HepG2 (cell line): ENCODE measurements around the gene CYSRT1. TPM values are rescaled to one million over a fixed set of nuclear protein-coding genes. Genes with fewer than 3 reads are reported as not detected.
A peak's percentile ranks its signal among the peaks of the same experiment; 100 is the strongest.

ENCODE experiments used
- ATAC-seq: fragments of 200-7000 bp; cut with Tn5 transposase; 3 replicates; pipeline ENCODE4 v1.9.1; 2020; ENCODE audit warnings: mild to moderate bottlenecking, moderate library complexity
- BruUV-seq: library from RNA; stranded (reverse); fragments of 400-500 nt; replicated peaks from 2 replicates; lab custom pipeline; 2021; lab: Mats Ljungman, UMichigan
- CTCF ChIA-PET: fragments of 300-600 bp; formaldehyde crosslinking; extraction: SDS; loops from one replicate; lab custom pipeline; 2021; ENCODE audit warnings: low total read pairs, inconsistent platforms, low intra/inter-chr PET ratio; lab: Yijun Ruan, JAX
- POLR2A ChIA-PET: fragments of 350-600 bp; sonication (Branson Sonifier 250); formaldehyde crosslinking; loops from one replicate; lab custom pipeline; 2020; ENCODE audit warnings: antibody characterized with exemption, inconsistent platforms; lab: Yijun Ruan, JAX
- DNase-seq: peaks from one replicate; pipeline ENCODE4 v3.0.0-alpha.2; 2015; ENCODE audit warnings: low spot score
- FAIRE-seq: peaks from 3 replicates; lab custom pipeline; 2011; peaks lifted over from hg19 to GRCh38; lab: Jason Lieb, UNC
- H2AFZ ChIP-seq: one replicate; pipeline ENCODE4 v1.6.1; 2011; ENCODE audit warnings: low read length, inconsistent platforms
- H3K27ac ChIP-seq: fragments of 300-600 bp; 3 replicates; pipeline ENCODE4 v1.8.0; 2011; ENCODE audit warnings: mixed run types, mild to moderate bottlenecking, mixed read lengths, low read length, inconsistent platforms; ENCODE audit not compliant: insufficient read depth; ENCODE audit errors: extremely low read length
- H3K27me3 ChIP-seq, 2 experiments: fragments of 200-600 bp in 1 of 2; 2 replicates in 1 of 2; 3 replicates in 1 of 2; pipeline versions ENCODE4 v1.6.0 to v1.8.0; 2011; ENCODE audit warnings: low read length in 2 of 2, mild to moderate bottlenecking in 2 of 2, moderate library complexity in 2 of 2, inconsistent platforms in 1 of 2; ENCODE audit not compliant: insufficient read depth in 2 of 2, control insufficient read depth in 1 of 2
- H3K36me3 ChIP-seq, 2 experiments: fragments of 200-600 bp in 1 of 2; replicated peaks in 1 of 2; 2 replicates in 1 of 2; 3 replicates in 1 of 2; pipeline versions ENCODE4 v1.5.1 to v1.8.0; 2011; ENCODE audit warnings: low read length in 2 of 2, inconsistent platforms in 1 of 2; ENCODE audit not compliant: insufficient read depth in 2 of 2, control insufficient read depth in 1 of 2
- H3K4me1 ChIP-seq: 2 replicates; pipeline ENCODE4 v1.5.1; 2012; ENCODE audit warnings: low read length, inconsistent platforms; ENCODE audit not compliant: insufficient read depth
- H3K4me2 ChIP-seq: 2 replicates; pipeline ENCODE4 v1.6.0; 2011; ENCODE audit warnings: low read depth, low read length, inconsistent platforms
- H3K4me3 ChIP-seq, 3 experiments: fragments of 200-600 bp in 1 of 3; sonication (generic), shearing (Covaris generic) in 1 of 3; replicated peaks in 1 of 3; 2 replicates each; pipeline ENCODE4 v1.5.1; 2011 to 2016; ENCODE audit warnings: low read length in 3 of 3, inconsistent platforms in 2 of 3, low read depth in 2 of 3, mild to moderate bottlenecking in 2 of 3, control low read depth in 1 of 3, mixed read lengths in 1 of 3; ENCODE audit not compliant: insufficient read depth in 1 of 3
- H3K79me2 ChIP-seq: one replicate; pipeline ENCODE4 v1.6.1; 2011; ENCODE audit warnings: low read length, inconsistent platforms; ENCODE audit not compliant: insufficient read depth
- H3K9ac ChIP-seq: 2 replicates; pipeline ENCODE4 v1.6.0; 2011; ENCODE audit warnings: mild to moderate bottlenecking, low read depth, low read length, inconsistent platforms; ENCODE audit not compliant: insufficient read depth
- H3K9me3 ChIP-seq: 2 replicates; pipeline ENCODE4 v1.5.1; 2012; ENCODE audit warnings: mild to moderate bottlenecking, low read length
- H4K20me1 ChIP-seq: 2 replicates; pipeline ENCODE4 v1.6.0; 2011; ENCODE audit warnings: inconsistent platforms, mild to moderate bottlenecking, low read length, moderate library complexity; ENCODE audit not compliant: insufficient read depth
- ATF7-NPFF ChIP-seq: sonication (generic); formaldehyde crosslinking; IDR thresholded peaks from 2 replicates; pipeline ENCODE4 v1.8.1; 2023; ENCODE audit warnings: mild to moderate bottlenecking, low read depth, missing genetic modification reagents, moderate library complexity
- ETS1 ChIP-seq: sonication (generic); formaldehyde crosslinking; IDR thresholded peaks from 2 replicates; pipeline ENCODE4 v1.4.0; 2020; ENCODE audit warnings: missing genetic modification reagents
- GABPA ChIP-seq, 2 experiments: IDR thresholded peaks; 2 replicates each; pipeline ENCODE4 v1.6.1; 2011 to 2016; ENCODE audit warnings: low read depth in 2 of 2, low read length in 1 of 2, missing biosample characterization in 1 of 2, missing genetic modification characterization in 1 of 2
- JARID2 ChIP-seq: sonication (generic); formaldehyde crosslinking; IDR thresholded peaks from 2 replicates; pipeline ENCODE4 v1.8.1; 2023; ENCODE audit warnings: missing genetic modification reagents, inconsistent platforms; ENCODE audit not compliant: insufficient replicate concordance
- MXD1 ChIP-seq: sonication (generic); formaldehyde crosslinking; IDR thresholded peaks from 2 replicates; pipeline ENCODE4 v1.4.0; 2020; ENCODE audit warnings: mild to moderate bottlenecking, missing genetic modification reagents
- ONECUT2 ChIP-seq: sonication (generic); formaldehyde crosslinking; IDR thresholded peaks from 2 replicates; pipeline ENCODE4 v1.4.0; 2020; ENCODE audit warnings: missing genetic modification reagents
- TCF12 ChIP-seq, 2 experiments: fragments of 450-650 bp in 1 of 2; sonication (generic) in 1 of 2; formaldehyde crosslinking in 1 of 2; IDR thresholded peaks; 2 replicates each; pipeline versions ENCODE4 v1.6.1 to v1.8.0; 2017 to 2022; ENCODE audit warnings: antibody characterized with exemption in 1 of 2, mild to moderate bottlenecking in 1 of 2, missing genetic modification reagents in 1 of 2, moderate library complexity in 1 of 2
- TIGD3 ChIP-seq: sonication (generic); formaldehyde crosslinking; IDR thresholded peaks from 2 replicates; pipeline ENCODE4 v1.5.1; 2020; ENCODE audit warnings: mild to moderate bottlenecking, missing genetic modification reagents, borderline replicate concordance
- ZNF205 ChIP-seq: IDR thresholded peaks from 2 replicates; pipeline ENCODE4 v1.6.1; 2018; ENCODE audit warnings: missing biosample characterization, missing genetic modification reagents
- ZNF280D ChIP-seq: sonication (generic); formaldehyde crosslinking; IDR thresholded peaks from 2 replicates; pipeline ENCODE4 v1.5.1; 2020; ENCODE audit warnings: mild to moderate bottlenecking, missing genetic modification reagents
- WGBS: methylation state at CpG from one replicate; pipeline ENCODE4 v1.1.6; 2017; ENCODE audit warnings: low lambda C conversion rate; 5-methylcytosine and 5-hydroxymethylcytosine counted together
- in situ Hi-C: cut with HindIII; loops from 2 replicates; pipeline ENCODE4 v1.10.0; 2017; ENCODE audit warnings: low pct_unique_long_range_greater_than_20kb; ENCODE audit not compliant: extremely low pct_ligation_motif_present
- intact Hi-C: fragments of 100-400 bp; cut with micrococcal nuclease; formaldehyde crosslinking; loops from one replicate; pipeline ENCODE4 v1.10.0; 2022; ENCODE audit not compliant: unreplicated experiment
- polyA plus RNA-seq, 8 experiments: library from polyadenylated mRNA; depleted of rRNA in 3 of 8; stranded (reverse) in 7 of 8; unstranded in 1 of 8; fragments of >200 nt; fragmentation: Illumina TruSeq in 4 of 8; extraction: Trizol in 4 of 8; gene quantifications; 2 replicates each; pipeline versions ENCODE4 v1.2.1 to v1.2.3, GENCODE V29; 2011 to 2016; ENCODE audit warnings: low read depth in 4 of 8, missing spikeins in 1 of 8, mixed read lengths in 1 of 8; ENCODE audit not compliant: insufficient read depth in 1 of 8
- total RNA-seq, 5 experiments: library from RNA; depleted of rRNA; stranded (reverse); fragments of >200 nt; fragmentation: Illumina TruSeq; extraction: Trizol; gene quantifications; 2 replicates each; pipeline ENCODE4 v1.2.3, GENCODE V29; 2016; ENCODE audit warnings: low read depth in 1 of 5
- TF ChIP-seq, protein P1 (sequence below): sonication (generic); formaldehyde crosslinking; IDR thresholded peaks from 2 replicates; pipeline ENCODE4 v1.4.0; 2020; ENCODE audit warnings: missing genetic modification reagents

The CYSRT1 gene
- total and polyA plus RNA-seq, 2 of the 13 experiments (the other 11 are each of a cell fraction or from before 2014, with no cell fraction given) = 1.5 to 2.1 TPM

GRCh38 chr9:137205126-137206069 lies 19.6 kb upstream of the CYSRT1 start, which contains the start of the genes NDOR1 and TMEM203 (continued):
- TF ChIP-seq GABPA (IDR thresholded peaks at IDR 0.05; ENCODE audit: low read depth, low read length) (no peak), GABPA (CRISPR knock-in tag; IDR thresholded peaks at IDR 0.05; ENCODE audit: low read depth) (peak; percentile 95), ETS1 (CRISPR knock-in tag) (0 out of 2 replicates have a peak, but pooled peaks have one; percentile 43)
- TF ChIP-seq, protein P1, sequence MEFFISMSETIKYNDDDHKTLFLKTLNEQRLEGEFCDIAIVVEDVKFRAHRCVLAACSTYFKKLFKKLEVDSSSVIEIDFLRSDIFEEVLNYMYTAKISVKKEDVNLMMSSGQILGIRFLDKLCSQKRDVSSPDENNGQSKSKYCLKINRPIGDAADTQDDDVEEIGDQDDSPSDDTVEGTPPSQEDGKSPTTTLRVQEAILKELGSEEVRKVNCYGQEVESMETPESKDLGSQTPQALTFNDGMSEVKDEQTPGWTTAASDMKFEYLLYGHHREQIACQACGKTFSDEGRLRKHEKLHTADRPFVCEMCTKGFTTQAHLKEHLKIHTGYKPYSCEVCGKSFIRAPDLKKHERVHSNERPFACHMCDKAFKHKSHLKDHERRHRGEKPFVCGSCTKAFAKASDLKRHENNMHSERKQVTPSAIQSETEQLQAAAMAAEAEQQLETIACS (CRISPR knock-in tag) = peak; percentile 37; the same call in 1 of the 2 replicates

DNA sequence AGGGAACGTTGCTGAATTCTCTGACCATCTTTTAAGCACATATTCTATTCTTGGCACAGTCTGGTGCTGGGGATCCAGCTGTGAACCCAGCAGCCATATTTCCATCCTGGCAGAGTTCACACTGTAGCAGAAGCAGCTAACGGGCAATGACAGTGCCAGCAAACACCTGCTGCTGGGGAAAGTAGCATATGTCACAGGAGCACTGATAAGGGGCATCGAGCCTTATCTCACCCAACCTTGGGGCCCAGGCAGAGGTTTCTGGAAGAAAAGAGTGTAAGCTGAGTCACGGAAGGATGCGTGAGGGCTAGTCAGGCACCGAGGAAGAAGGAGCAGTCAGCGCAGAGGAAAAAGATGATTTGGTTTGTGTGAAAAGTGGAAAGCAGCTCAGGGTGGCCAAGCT lies 18.4 kb upstream of the CYSRT1 start:
- H3K4me2 ChIP-seq = peak overlapping the region; percentile 95
- peaks cover 36% of the 10 kb centered on the region for H3K79me2 ChIP-seq
- in situ Hi-C loops (no loop called here), intact Hi-C loops (no loop called here)
- WGBS = 75% methylated on average over 7 of the region's 7 CpGs
- peaks cover 44% of the 10 kb centered on the region for H3K4me1 ChIP-seq
- no peak overlapping the region for H3K27ac ChIP-seq
- no peaks in the 10 kb centered on the region for H3K9me3 ChIP-seq
- H4K20me1 ChIP-seq = 0 out of 2 replicates have a peak, but pooled peaks cover 4% of the 10 kb centered on the region
- no peaks in the 10 kb centered on the region; a peak in 1 of 5 replicates for H3K36me3 ChIP-seq
- ChIA-PET CTCF (no interaction called here), POLR2A (interaction anchor here (1.8 to 8.8 kb wide), 2 partner anchors 15 to 17 kb away, joined by 5 to 225 read pairs; partner anchors contain the start of genes CYSRT1, RNF208 and RNF224)
- H2AFZ ChIP-seq = no peak overlapping the region
- no peaks in the 10 kb centered on the region; a peak in 1 of 5 replicates for H3K27me3 ChIP-seq
- BruUV-seq = no TSS peak
- H3K4me3 ChIP-seq = peak overlapping the region; percentile 90 to 93 (median 92); a peak in 5 of 6 replicates
- no peak for FAIRE-seq
- H3K9ac ChIP-seq = peak overlapping the region; percentile 88
- no peak for ATAC-seq
- DNase-seq = no peak
- TF ChIP-seq ONECUT2 (CRISPR knock-in tag) (no peak), TCF12 (IDR thresholded peaks at IDR 0.05) (no peak), TCF12 (CRISPR knock-in tag; IDR thresholded peaks at IDR 0.05) (no peak), ZNF280D (CRISPR knock-in tag) (no peak), ZNF205 (no peak), TIGD3 (CRISPR knock-in tag) (no peak), ATF7-NPFF (CRISPR knock-in tag) (no peak), MXD1 (CRISPR knock-in tag) (no peak), JARID2 (CRISPR knock-in tag) (no peak)
